SKM-1 (cell line): Measurements from ENCODE around the gene CD40.

Experiments
- DNase-seq: peaks from one replicate; lab custom pipeline; 2025; ENCODE audit not compliant: unreplicated experiment; lab: John Stamatoyannopoulos, UW

Gene CD40

GRCh38 chr20:46142124-46142523 lies 24.0 kb downstream of the CD40 start:
- DNase-seq, result no peak

DNA sequence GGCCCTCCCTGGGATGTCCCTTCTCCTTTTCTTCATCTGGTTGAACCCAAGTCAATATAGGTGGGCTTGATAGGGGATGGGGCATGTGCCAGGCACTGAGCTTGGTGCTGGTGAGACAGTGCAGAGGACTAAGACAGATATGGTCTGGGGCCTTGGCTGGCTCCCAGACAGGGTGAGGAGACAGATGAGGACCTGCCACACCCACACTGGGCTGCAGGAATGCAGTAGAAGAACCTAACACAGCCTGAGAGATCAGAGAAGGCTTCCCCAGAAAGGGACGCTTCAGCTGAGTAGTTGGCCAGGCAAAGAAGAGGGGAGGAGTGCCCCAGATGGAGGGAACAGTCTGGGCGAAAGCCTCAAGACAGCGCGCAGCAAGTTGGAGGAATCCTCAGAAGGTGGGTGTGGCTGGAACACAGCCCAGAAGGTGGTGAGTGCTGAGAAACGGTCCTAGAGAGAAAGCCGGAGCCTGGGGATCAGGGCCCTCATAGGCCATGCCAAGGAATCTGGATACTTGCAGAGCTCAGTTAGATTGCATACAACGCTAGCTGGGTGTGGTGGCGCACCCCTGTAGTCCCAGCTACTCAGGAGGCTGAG lies 26.4 kb downstream of the CD40 start:
- DNase-seq, result no peak

DNA sequence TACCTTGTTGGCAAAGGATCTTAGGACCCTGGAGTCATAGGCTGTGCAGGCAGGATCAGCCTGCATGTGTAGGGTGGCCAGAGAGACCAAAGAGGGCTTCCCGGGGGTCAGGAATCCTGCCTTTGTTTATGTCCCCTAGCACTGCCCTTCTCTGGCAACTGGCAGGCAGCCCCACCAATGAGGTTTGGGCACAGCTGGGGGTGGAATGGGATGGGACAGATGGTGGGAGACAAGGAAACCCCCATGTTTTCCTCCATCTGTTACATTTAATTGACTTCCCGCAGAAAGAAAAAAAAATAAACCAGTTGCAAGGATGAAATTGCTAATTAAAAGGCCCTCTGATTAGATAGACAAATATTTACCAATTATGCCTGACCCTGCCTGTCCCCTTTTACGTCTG lies 27.6 kb downstream of the CD40 start:
- no peak for DNase-seq

DNA sequence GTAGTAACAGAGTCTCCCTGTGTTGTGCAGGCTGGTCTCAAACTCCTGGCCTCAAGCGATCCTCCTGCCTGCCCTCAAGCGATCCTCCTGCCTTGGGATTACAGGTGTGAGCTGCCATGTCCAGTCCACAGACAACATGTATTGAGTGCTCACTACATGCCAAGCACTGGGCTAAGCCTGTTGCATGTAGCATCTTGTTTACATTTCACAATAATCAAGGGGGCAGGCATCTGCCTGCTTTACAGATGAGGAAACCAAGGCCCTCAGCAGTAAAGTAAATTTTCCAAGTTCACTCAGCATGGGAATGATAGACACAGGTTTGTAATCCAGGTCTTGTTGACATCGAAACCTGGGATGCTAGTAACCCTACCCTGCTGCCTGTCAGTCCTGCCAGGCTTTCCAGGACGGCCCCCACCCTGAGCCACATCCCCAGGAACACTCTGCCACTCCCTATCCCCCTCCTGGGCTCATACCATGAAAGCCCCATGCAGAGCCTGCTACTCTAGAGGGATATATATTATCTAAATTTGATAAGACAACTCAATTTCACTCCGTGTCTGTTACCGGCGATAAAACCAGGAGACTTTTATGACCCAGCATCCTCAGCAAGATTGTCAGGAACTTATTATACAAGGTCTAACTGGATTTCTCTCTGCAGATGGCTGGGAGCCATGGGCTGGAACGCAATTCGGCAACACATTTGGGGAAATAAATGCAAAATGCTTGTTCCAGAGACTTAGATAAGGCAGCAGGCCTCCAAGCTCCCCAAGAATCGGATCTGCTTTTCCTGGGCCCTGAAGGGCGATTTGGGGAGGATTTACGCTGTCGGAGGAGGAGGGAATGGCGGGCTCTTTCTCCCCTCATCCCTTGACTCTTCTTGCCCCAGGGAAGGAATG lies 30.4 kb downstream of the CD40 start:
- no peak for DNase-seq

DNA sequence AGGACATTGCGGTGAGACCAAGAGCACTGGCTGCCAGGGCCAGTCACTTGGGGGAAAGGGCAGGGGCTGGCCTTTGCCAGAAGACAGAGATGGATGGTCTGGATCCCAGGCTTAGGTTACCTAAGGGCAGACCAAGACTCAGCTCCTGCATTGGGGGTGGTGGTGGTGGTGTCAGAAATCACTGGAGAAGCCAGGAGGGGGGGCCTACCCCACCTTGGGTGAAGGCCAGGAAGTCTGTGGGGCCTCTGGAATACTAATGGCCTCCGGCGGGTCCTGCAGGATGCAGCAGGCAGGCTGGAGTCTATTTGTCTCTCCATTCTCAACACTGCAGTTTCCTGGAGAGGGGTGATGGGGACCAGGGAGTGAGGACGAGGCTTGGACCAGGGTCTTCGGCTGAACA lies 32.8 kb downstream of the CD40 start:
- no peak for DNase-seq

DNA sequence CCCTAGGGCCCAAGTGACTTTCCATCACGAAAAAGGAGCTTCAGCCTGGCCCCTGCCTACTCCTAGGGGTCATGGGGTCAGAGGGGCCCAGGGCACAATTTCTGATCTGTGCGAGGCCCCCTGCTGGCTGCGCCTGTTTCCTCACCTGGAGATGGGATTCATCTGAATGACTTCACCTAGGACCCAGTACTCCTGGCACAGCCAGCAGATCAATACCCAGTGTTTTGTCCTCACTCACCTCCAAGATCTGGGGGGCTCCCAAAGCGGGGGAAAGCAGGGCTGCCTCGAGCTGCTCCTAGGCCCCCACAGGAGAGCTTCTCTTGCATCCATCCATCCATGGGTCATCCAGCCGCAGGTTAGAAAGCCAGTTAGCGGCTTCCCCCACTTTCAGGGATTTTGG lies 33.8 kb downstream of the CD40 start:
- no peak for DNase-seq

GRCh38 chr20:46152824-46153586 lies 34.9 kb downstream of the CD40 start:
- DNase-seq, result no peak

DNA sequence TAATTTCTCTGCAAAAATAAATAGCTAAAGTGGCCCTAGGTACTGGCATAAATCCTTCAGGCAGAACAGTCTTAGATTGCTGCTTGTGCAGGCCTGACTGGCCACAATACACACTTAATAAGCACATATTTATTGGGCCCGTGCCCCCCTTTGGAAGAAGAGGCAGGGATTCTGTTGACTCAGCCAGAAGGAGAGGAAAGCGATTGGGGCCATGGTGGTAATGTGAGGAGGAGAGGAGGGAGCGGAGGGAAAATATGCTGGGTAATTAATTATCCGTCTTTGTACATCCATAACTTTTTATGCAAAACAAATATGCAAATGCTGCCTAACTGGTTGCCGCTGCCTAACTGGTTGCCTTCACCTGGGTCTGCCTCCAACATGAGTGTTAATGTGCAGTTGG lies 36.2 kb downstream of the CD40 start:
- no peak for DNase-seq

DNA sequence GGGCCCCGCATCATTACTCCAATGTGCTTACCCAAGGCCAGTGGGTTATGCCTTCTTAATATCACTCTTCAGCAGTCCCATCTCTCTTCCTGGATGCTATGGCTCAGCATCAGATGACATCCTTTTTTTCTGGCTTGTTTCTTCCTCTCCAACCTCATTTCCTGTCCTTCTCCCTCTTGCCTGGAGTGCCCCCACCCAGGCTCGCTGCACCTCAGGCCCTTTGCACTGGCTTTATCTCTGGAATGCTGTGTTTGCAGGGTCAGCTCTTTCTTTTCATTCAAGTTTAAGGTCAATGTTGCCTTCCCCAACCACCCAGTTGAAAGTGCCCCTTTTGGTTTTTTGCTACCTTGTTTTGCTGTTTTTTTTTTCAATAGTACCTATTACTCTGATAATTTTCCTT lies 36.7 kb downstream of the CD40 start:
- DNase-seq, result no peak

GRCh38 chr20:46156065-46156464 lies 38.0 kb downstream of the CD40 start:
- no peak for DNase-seq

DNA sequence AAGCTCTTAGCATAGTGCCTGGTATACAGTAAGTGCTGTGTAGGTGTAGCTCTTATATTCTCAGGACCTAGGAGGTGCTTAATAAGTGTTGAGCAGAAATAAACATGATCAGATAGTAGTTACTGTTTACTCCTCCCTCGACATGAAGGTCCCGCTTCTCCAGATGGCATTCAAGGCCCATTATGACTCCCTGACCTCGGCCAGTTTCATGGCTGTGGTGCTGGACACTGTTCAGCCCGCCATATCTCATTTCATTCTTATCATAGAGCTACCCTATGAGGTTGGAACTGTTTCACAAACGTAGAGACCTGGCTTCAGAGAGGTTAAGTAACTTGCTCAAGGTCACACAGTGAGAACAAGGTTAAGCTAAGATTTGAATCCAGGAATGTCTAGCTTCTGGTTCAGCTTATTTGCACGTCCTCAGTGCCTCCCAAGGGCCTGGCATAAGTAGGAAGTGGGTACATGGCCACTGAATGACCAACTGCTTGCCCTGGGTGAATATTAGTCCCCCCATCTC lies 39.0 kb downstream of the CD40 start:
- DNase-seq, result no peak

DNA sequence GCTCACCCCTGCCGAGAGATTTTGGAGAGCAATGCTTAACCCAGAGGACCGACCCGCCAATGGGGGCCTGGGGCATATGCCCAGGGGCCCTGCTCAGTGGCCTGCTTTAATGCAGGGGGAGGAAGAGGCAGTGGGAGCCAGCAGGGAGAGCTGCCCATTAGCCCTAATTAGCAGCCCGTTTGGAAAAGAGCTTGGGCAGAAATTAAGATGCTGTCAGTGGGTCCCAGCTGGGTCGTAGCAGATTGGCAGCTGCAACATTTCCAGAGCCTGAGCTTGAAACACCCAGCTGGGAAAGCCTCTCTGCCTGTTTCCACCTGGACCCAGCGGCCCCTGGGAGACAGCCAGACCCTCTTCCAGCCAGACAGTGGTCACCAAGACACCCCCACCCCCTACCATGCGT lies 39.5 kb downstream of the CD40 start:
- DNase-seq, result no peak

DNA sequence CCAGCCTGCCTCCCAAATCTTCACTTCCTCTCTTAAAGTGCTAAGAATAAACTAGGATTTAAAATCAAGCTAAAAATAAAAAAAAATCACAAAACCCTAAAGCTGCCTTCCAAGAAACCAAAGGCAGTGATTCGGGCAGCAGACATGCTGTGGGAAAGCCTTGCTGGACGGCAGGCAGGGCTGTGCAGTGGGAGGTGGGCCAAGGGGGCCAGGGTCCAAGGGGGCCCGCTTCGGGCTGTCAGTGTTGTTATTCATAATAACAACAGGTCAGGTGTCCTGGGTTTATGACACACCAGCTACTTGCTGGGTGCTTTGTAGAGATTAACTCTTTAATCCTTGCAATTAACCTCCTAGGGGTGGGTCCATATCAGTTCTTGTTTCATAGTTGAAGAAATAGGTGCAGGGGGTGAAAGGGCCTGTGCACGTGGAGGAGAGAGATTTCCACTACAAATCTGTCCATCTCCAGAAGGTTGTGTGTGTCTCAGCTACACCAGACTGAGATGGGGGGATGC lies 40.4 kb downstream of the CD40 start:
- DNase-seq, result no peak

- DNase-seq, result no peak
These were observed 41.2 kb downstream of the CD40 start for GRCh38 chr20:46159101-46159897.

DNA sequence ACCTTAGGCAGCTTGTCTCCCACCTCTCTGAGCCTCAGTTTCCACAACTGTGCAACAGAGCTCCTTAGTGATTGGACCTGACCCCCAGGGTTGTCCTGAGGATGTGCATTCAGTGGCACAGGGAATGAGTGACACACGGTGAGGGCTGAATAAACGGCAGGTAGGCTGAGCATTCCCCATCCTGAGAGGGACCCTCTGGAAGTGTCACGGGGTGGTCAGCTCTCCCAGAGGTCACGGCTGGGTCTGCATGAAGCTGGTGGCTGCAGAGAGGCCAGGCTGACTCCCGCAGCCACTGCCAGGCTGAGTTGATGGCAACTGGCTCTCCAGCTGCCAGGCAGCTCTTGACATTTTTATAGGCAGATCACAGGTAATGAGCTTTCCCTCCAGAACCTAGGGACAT lies 42.5 kb downstream of the CD40 start:
- DNase-seq, result no peak

DNA sequence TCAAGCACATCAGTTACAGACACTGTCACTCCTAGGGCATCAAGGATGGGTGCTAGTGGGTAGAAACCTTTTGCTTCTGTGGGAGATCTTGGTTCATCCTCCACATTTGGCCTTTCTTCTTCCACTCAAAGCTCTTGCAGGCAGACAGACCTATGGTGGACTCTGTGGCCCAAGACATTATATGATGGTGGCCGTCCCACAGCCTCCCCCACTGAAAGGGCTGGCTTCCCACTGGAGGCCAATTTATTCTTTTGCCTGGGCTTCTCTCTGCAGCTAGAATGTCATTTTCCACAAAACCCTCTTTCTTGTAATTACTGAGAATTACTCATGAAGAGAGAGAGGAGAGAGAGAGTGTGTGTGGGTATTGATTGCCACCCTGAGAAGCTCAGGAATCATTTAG lies 43.8 kb downstream of the CD40 start:
- no peak for DNase-seq

GRCh38 chr20:46164254-46164653 lies 46.1 kb downstream of the CD40 start:
- DNase-seq, result no peak

DNA sequence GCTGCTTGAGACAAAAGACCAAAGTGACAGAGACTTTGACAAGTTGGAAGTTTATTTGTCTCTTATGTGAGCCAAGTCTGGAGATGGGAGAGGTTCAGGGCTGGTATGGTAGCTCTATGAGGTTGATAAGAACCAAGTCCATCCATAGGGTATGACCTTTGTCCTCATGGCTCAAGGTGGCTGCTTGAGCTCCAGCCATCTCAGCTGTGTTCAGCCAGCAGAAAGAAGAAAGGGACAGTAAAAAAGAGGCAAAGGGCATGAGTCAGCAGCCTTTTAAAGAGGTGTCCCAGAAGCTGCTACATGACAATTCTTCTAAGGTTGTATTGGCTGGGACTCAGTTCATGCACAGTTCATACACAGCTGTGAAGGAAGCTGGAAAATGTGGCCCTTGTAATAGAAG lies 49.0 kb downstream of the CD40 start:
- no peak for DNase-seq

- DNase-seq, result no peak
These were observed 50.3 kb downstream of the CD40 start for GRCh38 chr20:46168438-46168837.

DNA sequence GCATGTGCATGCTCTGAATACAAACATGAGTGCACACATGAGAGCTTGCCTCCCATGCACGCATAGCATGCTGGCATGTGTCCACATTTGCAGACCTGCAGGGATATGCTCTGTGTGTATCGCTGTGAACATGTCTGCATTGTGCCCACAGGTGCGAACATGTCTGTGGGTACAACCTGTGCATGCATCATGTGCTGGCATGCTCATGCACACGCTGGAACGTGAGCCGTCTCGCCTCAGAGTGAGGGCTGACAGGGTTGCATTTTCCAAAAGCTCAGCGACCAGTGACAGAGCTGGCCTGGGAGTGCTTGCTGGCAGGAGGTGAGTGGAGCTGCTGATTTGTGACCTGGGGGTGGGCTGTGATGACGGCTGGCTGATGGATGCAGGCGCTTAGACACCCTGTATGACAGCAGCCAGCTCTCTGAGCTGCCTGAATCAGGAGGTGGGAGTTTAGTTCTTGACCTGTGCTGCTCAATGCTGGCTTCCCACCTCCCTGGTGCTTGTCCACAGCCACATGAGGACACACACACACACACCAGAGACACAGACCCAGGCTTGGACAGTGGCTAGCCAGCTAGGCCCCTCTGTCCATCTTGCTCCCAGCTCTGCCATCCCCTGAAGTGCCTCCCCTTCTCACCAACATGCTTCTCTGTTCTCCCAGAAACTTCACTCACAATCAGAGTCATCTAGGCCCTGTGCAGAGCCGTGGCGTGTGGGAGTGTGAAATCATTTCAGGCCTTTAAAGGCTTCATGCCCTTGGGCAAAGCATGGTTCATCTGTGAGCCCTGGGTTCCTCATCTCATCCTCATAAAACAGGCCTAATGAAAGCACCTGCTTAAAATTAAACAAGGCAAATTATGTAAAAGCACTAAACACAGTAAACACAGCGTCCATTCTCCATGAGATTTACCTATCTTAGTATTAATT lies 51.4 kb downstream of the CD40 start:
- DNase-seq, result no peak
